ENCODE data around the gene NPHP4. TPM values are rescaled to one million over a fixed set of nuclear protein-coding genes. Genes with fewer than 3 reads are reported as not detected.
"Not testable (repeated sequence)": the region's sequence is repeated elsewhere in the genome, so short reads cannot be mapped to it uniquely, and the experiment has no call there.

NPHP4 gene
- total RNA-seq, 1 donor, result 6.5 TPM

- no peak for DNase-seq (ENCODE audit: low read depth)
- no peak for TF ChIP-seq CTCF (IDR thresholded peaks at IDR 0.05; ENCODE audit: insufficient read depth, low read depth, low read length)
- no peak overlapping the region for H3K4me3 ChIP-seq (ENCODE audit: low read depth, low read length)
Observed at GRCh38 chr1:5854754-5855153, 137.5 kb downstream of the NPHP4 start.

- not testable (repeated sequence) for H3K4me3 ChIP-seq (ENCODE audit: low read depth, low read length); DNase-seq (ENCODE audit: low read depth)
Observed at GRCh38 chr1:5853858-5854257, 138.4 kb downstream of the NPHP4 start.

- DNase-seq (ENCODE audit: low read depth), result no peak
- H3K4me3 ChIP-seq (ENCODE audit: low read depth, low read length), result no peak overlapping the region
- no peak for TF ChIP-seq CTCF (IDR thresholded peaks at IDR 0.05; ENCODE audit: insufficient read depth, low read depth, low read length)
Observed at GRCh38 chr1:5850503-5850902, 141.7 kb downstream of the NPHP4 start.

GRCh38 chr1:5849550-5849949 is 142.7 kb downstream of the NPHP4 start:
- H3K4me3 ChIP-seq (ENCODE audit: low read depth, low read length), result no peak overlapping the region
- DNase-seq (ENCODE audit: low read depth), result no peak
- no peak for TF ChIP-seq CTCF (IDR thresholded peaks at IDR 0.05; ENCODE audit: insufficient read depth, low read depth, low read length)

- TF ChIP-seq CTCF (IDR thresholded peaks at IDR 0.05; ENCODE audit: insufficient read depth, low read depth, low read length), result no peak
- peak; percentile 13 for DNase-seq (ENCODE audit: low read depth)
- no peak overlapping the region for H3K4me3 ChIP-seq (ENCODE audit: low read depth, low read length)
Observed at GRCh38 chr1:5847013-5847659, 145.1 kb downstream of the NPHP4 start.

GRCh38 chr1:5845376-5845775 is 146.8 kb downstream of the NPHP4 start:
- no peak overlapping the region for H3K4me3 ChIP-seq (ENCODE audit: low read depth, low read length)
- no peak for DNase-seq (ENCODE audit: low read depth)
- no peak for TF ChIP-seq CTCF (IDR thresholded peaks at IDR 0.05; ENCODE audit: insufficient read depth, low read depth, low read length)

GRCh38 chr1:5844442-5844841 is 147.8 kb downstream of the NPHP4 start:
- no peak for DNase-seq (ENCODE audit: low read depth)
- no peak for TF ChIP-seq CTCF (IDR thresholded peaks at IDR 0.05; ENCODE audit: insufficient read depth, low read depth, low read length)
- H3K4me3 ChIP-seq (ENCODE audit: low read depth, low read length), result no peak overlapping the region

Data from fibroblast of villous mesenchyme (primary cell).